ENCODE measurements around the gene MAP4.
"Not testable (repeated sequence)": the region's sequence is repeated elsewhere in the genome, so short reads cannot be mapped to it uniquely, and the experiment has no call there.

The MAP4 gene

GRCh38 chr3:47896736-47897135 lies 119.5 kb downstream of the MAP4 start:
- DNase-seq (ENCODE audit: low read depth) = no peak

DNA sequence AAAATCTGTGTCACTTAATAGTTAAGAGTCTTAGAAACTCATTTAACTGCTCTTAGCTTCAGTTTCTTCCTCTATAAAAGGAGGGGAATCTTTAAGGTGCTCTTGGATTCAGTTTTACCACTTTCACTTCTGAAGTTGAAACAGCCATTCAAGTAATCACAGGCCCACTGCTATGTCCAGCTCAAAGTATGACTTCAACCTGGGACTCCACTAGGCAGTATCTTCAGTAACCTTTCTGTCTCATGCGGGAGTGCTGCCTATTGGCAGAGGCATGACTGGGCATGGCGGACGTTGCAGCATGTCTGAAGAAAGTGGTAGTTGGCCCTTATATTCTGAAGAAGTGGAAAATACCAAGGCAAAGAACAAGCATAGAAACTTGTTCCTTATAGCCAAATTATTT lies 121.0 kb downstream of the MAP4 start:
- no peak for DNase-seq (ENCODE audit: low read depth)

DNA sequence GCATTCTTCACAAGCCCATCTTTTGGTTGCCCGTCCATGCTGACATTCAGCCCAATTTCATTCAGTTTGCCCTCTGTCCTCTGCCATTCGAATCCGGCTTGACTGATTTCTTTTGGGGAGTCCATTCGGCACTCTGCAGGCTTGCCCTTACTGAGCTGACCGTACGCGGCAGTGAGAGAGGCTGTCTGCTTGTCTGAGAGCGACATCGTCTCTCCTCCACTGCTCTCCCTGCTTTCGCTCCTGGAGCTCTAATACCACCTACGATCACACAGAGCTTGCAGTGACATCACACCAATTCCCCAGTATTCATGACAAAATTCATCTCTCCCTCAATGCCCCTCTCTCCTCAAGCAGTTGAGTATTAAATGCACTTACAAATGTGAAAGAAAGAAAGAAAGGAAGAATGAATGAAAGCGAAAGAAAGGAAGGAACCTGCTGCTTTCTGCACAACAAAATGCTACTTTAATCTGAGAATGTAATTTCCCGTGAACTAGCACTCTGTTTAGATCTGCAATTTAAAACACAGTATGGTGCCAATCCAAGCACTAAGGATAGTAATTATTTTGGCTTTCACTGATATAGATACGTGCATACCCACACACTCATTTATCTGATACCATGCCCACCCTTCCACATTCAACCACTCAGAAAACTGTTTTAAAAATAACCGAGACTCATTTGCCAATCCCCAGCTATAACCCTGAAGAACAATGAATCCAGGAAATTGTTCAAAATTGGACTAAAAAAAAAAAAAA lies 123.8 kb downstream of the MAP4 start:
- no peak for DNase-seq (ENCODE audit: low read depth)

- no peak for DNase-seq (ENCODE audit: low read depth)
Measured at GRCh38 chr3:47891613-47892005, 124.6 kb downstream of the MAP4 start.

DNA sequence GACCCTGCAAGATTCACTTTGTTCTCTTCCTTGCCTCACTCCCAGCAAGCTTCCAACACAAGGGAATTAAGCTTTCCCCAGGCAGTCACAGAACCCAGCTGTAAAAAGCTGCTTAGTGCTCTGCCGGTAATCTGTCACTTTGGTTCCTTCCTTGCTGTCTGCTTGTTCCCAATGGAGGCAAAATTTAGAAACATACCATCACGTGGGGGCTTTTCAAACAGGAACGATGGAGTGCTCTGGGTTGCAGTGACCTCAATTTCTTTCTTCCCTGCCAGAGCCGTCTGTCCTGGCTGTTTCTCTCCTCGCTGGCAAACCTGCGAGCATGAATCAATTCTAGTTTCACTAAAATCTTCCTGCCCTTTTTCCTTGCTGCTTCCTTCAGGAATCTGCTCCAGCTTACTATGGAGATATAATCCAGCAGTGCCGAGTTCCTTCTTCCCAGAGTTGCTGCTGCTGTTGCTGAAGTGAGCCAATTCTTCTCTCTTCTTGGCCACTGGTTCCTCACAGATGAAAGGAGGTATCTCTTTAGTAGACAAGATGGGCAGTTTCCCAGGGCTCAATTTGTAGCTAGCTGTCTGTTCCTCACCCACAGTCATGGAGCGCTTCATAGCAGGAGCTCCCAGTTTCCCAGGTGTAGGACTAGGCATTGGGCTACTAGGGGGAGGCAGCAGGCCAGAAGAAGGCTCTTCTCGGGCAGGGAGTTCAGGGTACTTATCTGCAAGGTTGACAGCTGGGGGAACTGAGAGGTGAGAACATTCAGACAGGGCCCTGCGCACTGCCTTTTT lies 125.2 kb downstream of the MAP4 start:
- DNase-seq (ENCODE audit: low read depth) = no peak

- DNase-seq (ENCODE audit: low read depth) = no peak
Measured at GRCh38 chr3:47890126-47890827, 125.9 kb downstream of the MAP4 start.

DNA sequence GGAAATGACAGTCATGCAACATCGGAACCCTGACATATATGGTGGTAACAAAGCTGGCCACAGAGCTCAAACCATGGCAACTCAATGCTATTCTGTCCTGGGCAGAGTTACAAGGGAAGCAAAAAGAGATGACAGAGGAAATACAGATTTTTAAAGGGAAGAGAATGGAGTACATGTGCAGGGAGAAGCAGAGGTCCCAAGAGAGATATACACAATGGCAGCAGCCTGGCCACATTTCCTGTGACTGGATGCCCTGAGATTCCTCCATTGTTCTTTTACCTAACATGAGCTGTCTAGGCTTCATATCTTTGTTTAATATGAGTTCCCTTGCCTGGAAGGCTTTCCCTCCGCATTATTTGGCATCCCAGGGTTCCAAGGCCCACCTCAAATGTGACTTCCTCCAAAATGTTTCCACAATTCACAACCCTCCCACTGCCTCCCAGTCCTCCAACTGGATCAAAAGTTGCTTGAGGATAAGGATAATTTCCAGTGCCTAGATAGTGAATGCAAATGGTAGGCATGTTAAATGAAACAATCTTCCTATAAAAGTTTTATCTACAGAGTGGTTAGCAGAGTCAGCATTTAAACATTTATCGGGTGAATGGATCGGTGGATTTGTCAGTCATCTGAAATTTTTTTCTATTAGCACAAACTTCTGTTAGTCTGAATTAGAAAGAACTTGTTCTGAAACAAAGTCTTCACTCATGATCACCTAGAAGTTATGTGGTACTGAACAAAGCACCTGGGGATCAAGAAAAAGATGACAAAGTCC lies 127.0 kb downstream of the MAP4 start:
- DNase-seq (ENCODE audit: low read depth) = no peak

GRCh38 chr3:47887991-47888390 lies 128.2 kb downstream of the MAP4 start:
- not testable (repeated sequence) for DNase-seq (ENCODE audit: low read depth)

GRCh38 chr3:47885168-47885567 lies 131.0 kb downstream of the MAP4 start:
- DNase-seq (ENCODE audit: low read depth) = no peak

GRCh38 chr3:47884603-47885002 lies 131.6 kb downstream of the MAP4 start:
- no peak for DNase-seq (ENCODE audit: low read depth)

DNA sequence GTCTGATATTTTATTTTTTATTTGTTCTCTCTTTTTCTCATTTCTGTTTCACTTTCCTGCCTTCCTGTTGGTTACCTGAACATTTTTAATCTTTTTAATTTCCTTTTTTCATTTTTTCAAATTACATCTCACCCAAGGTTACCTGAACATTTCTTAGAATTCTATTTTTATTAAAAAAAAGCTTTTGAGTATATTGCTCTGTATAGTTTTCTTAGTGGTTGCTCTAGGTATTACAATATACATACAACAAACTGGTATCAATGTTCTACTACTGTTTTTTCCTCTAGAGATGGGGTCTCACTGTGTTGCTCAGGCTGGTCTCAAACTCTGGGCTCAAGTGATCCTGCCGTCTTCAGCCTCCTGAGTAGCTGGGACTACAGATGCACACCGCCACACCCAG lies 133.9 kb downstream of the MAP4 start:
- DNase-seq (ENCODE audit: low read depth) = no peak

DNA sequence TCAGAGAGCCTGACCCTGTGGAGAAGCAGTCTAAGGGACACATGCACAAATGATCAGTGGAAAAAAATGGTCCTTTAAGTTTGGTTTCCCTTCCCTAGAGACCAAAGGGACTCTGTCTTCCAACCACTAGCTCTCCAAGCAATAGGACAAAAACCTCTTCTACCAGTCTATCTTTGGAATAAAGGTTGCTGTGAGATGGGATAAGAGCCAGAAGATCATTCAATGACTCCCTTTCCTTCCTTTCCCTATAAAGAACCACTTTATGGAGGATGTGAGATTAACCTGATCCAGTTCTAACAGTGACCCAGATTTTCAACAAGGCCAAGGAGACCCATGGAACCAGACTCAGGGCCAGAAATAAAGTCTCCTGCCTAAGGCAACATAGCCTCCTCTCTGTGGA lies 138.5 kb downstream of the MAP4 start:
- no peak for DNase-seq (ENCODE audit: low read depth)

GRCh38 chr3:47877290-47877689 lies 138.9 kb downstream of the MAP4 start:
- DNase-seq (ENCODE audit: low read depth) = no peak

GRCh38 chr3:47874913-47875312 lies 141.3 kb downstream of the MAP4 start:
- no peak for DNase-seq (ENCODE audit: low read depth)

DNA sequence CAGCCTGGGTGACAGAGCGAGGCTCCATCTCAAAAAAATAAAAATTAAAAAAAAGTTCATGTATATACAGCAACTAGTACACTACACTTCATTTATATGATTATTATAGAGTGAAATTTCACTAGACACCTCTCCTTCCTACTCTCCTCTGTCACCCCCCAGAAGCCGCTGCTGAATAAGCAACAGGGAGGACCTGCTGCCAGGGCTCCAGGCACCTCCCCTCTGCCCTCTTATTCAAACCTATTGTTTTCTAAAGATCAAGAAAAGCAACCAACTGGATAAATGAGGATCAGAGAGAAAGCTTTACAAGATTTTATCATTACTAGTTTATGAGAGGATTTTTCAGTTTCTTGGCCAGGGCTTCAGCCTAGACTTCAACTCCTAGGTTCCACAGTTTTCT lies 141.8 kb downstream of the MAP4 start:
- no peak for DNase-seq (ENCODE audit: low read depth)

DNA sequence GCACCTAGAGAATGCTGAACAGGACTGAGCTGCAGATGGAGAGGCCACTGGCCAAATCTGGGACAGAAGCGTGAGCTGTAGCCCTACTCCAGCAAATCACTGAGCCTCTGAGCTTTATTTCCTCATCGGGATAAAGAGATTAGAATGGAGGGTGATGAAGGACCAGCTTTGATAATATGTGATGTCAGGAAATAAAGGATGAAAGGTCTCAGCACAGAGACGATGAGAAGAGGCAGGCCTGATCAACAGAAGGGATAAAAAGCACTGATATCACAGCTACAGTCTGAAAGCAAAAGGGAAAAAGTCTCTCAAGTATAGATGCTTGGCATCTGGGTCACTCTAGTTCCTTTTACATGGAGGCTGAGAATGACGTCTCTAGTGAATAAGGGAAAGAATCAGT lies 143.3 kb downstream of the MAP4 start:
- no peak for DNase-seq (ENCODE audit: low read depth)

- no peak for DNase-seq (ENCODE audit: low read depth)
Measured at GRCh38 chr3:47871389-47871788, 144.8 kb downstream of the MAP4 start.

DNA sequence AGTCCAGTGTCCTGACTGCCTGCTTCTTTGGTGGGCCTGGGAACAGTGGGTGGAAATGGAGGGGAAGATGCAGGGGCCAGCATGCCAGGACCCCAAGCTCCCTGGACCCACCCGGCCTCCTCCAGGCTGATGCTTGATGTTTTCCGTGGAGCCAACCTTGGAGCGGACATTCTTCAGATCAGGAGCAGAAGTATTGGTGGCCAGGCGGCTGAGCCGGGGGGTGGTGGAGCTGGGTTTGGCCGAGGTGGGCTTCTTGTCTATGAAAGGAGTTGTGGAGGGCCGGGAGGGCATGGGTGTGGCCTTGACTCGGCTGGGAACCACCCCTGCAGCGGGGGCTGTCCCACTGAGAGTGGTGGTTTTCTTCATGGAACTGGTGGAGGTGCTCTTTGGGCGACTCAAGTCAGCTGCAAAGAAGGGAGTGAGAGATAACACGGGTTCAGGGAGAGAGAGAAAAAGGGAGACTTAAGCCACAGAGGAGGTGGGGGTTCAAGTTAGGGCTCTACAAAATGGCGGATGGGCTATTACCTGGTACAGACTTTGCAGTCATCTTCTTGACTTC lies 145.4 kb downstream of the MAP4 start:
- no peak for DNase-seq (ENCODE audit: low read depth)

- no peak for DNase-seq (ENCODE audit: low read depth)
Measured at GRCh38 chr3:47870156-47870555, 146.1 kb downstream of the MAP4 start.

DNA sequence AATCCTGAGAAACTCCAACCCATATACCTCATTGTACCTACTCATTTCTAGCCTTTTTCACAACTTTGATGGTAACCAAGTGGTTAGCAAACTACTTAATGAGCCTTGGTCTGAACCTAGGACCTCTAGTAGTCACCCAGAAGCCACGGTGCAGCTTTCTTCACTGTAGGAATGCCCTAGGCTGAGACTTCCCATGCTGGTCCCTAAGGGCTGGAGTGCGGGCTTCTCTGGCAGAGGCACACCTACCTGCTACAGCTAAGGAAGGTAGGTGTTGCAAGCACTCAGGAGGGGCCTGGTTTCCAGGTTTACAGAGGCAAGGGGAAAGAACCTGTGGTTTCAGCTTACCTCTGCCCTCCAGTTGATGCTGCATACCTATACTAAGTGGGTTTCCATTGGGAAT lies 147.9 kb downstream of the MAP4 start:
- DNase-seq (ENCODE audit: low read depth) = no peak

DNA sequence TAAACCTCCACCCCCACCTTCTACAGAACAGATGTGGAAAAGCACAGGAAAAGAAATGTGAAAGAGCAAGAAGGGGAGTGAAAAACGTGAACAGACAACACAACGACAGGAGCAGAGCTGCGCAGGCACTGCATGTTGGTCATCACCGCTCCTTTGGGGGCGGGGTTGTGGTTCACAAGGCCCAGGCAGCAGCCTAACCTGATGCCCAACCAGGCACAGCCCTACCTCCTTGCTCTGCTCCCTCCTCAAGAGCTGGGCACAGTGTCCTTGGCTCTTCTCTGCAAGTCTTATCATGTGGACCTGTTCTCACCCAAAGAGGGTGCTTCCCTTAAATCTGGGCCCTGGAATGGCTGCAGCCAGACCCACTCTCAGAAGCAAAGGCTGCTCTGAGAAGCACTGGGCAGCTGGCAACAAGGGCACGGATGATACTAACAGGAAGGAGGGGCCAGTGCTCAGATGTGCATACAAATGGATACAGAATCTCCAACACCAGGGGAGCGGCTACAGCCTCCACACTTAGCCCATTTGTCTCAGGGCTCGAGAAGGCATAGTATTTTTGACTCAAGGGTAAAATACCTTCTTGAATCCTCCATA lies 148.7 kb downstream of the MAP4 start:
- DNase-seq (ENCODE audit: low read depth) = no peak

DNA sequence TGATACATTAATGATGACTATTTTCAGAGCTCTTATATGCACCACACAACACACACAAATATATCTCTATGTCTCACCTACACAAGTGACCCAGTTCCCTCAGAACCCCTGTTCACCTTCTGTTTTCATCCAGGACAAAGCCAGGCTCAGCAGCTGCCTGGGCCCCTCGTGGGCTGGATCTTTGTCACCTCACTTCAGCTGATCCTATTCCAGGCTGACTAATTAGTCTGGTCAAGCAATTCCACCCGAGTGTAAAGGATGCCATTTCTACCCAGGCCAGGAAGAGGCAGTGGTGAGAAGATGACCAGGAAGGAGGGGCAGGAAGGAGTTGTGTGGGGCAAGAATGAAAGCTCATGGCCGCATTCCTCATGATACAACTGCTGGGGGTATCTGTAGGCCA lies 151.0 kb downstream of the MAP4 start:
- no peak for DNase-seq (ENCODE audit: low read depth)
